Stomach (tissue), 4 donors: ENCODE measurements around the gene TLL1.

Experiments
- EP300 ChIP-seq: sonication (generic); formaldehyde crosslinking; IDR thresholded peaks from one replicate; pipeline ENCODE4 v1.6.1; 2017; ENCODE audit warnings: antibody characterized with exemption
- POLR2A ChIP-seq, 4 donors: fragments of 450-650 bp; IDR thresholded peaks; one replicate each; pipeline ENCODE4 v1.6.1; 2016; ENCODE audit warnings: antibody characterized with exemption in 4 of 4, control low read depth in 2 of 4, mild to moderate bottlenecking in 1 of 4, moderate library complexity in 1 of 4
- POLR2AphosphoS5 ChIP-seq, 3 donors: sonication (generic); formaldehyde crosslinking; IDR thresholded peaks; one replicate each; pipeline ENCODE4 v1.6.1; 2016; ENCODE audit warnings: antibody characterized with exemption in 3 of 3
- TF ChIP-seq, protein P1 (sequence below), 7 experiments: fragments of 450-650 bp in 4 of 7; fragments of 200-600 bp in 3 of 7; sonication (generic) in 3 of 7; IDR thresholded peaks; one replicate each; pipeline ENCODE4 v1.5.1; 2016 to 2019; ENCODE audit warnings: antibody characterized with exemption in 7 of 7, control low read depth in 2 of 7, mild to moderate bottlenecking in 1 of 7

DNA sequence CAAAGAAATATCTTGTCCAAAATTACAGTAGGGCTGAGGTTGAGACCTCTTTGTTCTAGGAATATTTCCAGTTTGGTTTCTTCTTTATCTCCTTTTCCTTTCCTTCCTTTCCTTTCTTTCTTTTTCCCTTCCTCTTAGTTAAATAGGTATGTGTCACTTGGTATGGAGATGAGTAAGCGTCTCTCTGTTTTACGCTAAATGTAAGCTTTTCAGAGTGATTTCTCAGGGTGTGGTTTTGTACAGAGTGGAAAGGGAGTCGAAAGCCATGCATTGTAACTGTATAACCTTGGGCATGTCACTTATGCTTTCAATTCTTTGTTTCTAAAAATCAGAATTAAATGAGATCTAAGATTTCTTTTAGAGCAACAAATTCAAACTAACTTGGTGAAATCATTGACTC, 54.8 kb downstream of the TLL1 start:
- TF ChIP-seq POLR2A (IDR thresholded peaks at IDR 0.05) (no peak), POLR2AphosphoS5 (IDR thresholded peaks at IDR 0.05) (no peak), EP300 (no peak)
- TF ChIP-seq, protein P1, sequence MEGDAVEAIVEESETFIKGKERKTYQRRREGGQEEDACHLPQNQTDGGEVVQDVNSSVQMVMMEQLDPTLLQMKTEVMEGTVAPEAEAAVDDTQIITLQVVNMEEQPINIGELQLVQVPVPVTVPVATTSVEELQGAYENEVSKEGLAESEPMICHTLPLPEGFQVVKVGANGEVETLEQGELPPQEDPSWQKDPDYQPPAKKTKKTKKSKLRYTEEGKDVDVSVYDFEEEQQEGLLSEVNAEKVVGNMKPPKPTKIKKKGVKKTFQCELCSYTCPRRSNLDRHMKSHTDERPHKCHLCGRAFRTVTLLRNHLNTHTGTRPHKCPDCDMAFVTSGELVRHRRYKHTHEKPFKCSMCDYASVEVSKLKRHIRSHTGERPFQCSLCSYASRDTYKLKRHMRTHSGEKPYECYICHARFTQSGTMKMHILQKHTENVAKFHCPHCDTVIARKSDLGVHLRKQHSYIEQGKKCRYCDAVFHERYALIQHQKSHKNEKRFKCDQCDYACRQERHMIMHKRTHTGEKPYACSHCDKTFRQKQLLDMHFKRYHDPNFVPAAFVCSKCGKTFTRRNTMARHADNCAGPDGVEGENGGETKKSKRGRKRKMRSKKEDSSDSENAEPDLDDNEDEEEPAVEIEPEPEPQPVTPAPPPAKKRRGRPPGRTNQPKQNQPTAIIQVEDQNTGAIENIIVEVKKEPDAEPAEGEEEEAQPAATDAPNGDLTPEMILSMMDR (IDR thresholded peaks at IDR 0.05) = no peak
